Endothelial cell of umbilical vein (primary cell): Measurements from ENCODE around the gene SLC25A48.

Experiments used
- CTCF ChIP-seq, 2 donors: IDR thresholded peaks; 1 replicate in 1 of 2; 2 replicates in 1 of 2; pipeline ENCODE4 v1.5.1; 2011; ENCODE audit warnings: low read length in 2 of 2, mild to moderate bottlenecking in 2 of 2, moderate library complexity in 2 of 2, control low read depth in 1 of 2, inconsistent platforms in 1 of 2, low read depth in 1 of 2; ENCODE audit not compliant: insufficient read depth in 1 of 2; ENCODE audit errors: extremely low read depth in 1 of 2
- EZH2 ChIP-seq: IDR thresholded peaks from 2 replicates; pipeline ENCODE4 v1.6.1; 2012; ENCODE audit warnings: borderline replicate concordance, low read depth, mild to moderate bottlenecking, moderate library complexity, low read length, inconsistent platforms; ENCODE audit not compliant: severe bottlenecking
- FOS ChIP-seq: IDR thresholded peaks from 2 replicates; pipeline ENCODE4 v1.6.1; 2011; ENCODE audit warnings: mild to moderate bottlenecking, low read length, moderate library complexity, borderline replicate concordance; ENCODE audit not compliant: insufficient read depth
- GATA2 ChIP-seq: IDR thresholded peaks from 2 replicates; pipeline ENCODE4 v1.7.0; 2011; ENCODE audit warnings: low read depth, mild to moderate bottlenecking, moderate library complexity, mixed read lengths, low read length; ENCODE audit not compliant: insufficient read length, insufficient read depth
- JUN ChIP-seq: IDR thresholded peaks from 2 replicates; pipeline ENCODE4 v1.6.1; 2011; ENCODE audit warnings: borderline replicate concordance, low read depth; ENCODE audit not compliant: insufficient read length, insufficient read depth
- MAX ChIP-seq: IDR thresholded peaks from 2 replicates; pipeline ENCODE4 v1.6.1; 2011; ENCODE audit not compliant: insufficient read depth, insufficient read length
- MYC ChIP-seq: IDR thresholded peaks from one replicate; pipeline ENCODE4 v1.6.1; 2011; ENCODE audit warnings: mild to moderate bottlenecking, low read depth, low read length
- POLR2A ChIP-seq: IDR thresholded peaks from 2 replicates; pipeline ENCODE4 v1.6.1; 2012; ENCODE audit warnings: low read depth, mild to moderate bottlenecking, control low read depth, low read length
- POLR2AphosphoS5 ChIP-seq: IDR thresholded peaks from 2 replicates; pipeline ENCODE4 v1.6.1; 2012; ENCODE audit warnings: low read depth, mild to moderate bottlenecking, control low read depth, low read length, moderate library complexity; ENCODE audit not compliant: insufficient read depth

- no peak for TF ChIP-seq POLR2AphosphoS5
- TF ChIP-seq FOS = no peak
- TF ChIP-seq CTCF (IDR thresholded peaks at IDR 0.05; ENCODE audit: extremely low read depth in 1 of 2, insufficient read depth in 1 of 2, low read depth in 1 of 2, low read length in 2 of 2) = no peak
- no peak for TF ChIP-seq POLR2A
- no peak for TF ChIP-seq EZH2
- no peak for TF ChIP-seq GATA2
- TF ChIP-seq JUN = no peak
- TF ChIP-seq MYC = no peak
- no peak for TF ChIP-seq MAX
Measured at GRCh38 chr5:135886136-135886535, 51.7 kb downstream of the SLC25A48 start.
